COR-L47 (cell line): ENCODE results near the gene ZBTB7C.

Experiments used
- DNase-seq: peaks from one replicate; lab custom pipeline; 2025; lab: John Stamatoyannopoulos, UW

ZBTB7C gene

DNA sequence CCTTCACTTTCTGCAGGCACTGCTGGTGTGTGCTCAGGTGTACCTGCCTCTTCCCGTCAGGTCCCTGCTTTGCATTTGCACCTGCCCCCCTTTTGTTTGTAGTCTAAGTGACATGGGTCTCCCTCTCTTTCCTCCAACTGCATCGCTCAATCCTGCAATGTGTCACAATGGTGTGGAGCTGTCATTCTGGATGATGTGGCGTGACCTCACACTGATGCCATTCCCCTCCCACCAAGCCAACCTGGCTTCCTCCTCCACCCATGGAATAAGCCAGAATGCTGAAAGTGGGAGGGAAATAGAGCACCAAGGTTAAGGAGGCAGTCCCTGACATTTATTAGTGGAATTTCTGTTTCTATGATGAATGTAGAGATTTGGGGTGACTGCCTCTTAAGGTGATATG lies 156.7 kb downstream of the ZBTB7C start:
- DNase-seq: no peak

DNA sequence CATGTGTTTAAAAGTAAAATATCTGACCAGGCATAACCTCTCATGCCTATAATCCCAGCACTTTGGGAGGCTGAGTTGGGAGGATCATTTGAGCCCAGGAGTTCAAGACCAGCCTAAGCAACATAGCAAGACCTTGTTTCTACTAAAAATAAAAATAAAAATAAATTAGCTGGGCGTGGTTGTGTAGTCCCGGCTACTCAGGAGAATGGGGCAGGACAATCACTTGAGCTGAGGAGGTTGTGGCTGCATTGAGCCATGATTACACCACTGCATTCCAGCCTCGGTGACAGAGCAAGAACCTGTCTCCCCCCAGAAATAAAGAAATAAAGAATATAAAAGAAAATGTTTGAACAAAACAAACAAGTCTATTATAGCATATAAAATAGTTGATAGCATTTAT lies 158.3 kb downstream of the ZBTB7C start:
- DNase-seq: no peak

DNA sequence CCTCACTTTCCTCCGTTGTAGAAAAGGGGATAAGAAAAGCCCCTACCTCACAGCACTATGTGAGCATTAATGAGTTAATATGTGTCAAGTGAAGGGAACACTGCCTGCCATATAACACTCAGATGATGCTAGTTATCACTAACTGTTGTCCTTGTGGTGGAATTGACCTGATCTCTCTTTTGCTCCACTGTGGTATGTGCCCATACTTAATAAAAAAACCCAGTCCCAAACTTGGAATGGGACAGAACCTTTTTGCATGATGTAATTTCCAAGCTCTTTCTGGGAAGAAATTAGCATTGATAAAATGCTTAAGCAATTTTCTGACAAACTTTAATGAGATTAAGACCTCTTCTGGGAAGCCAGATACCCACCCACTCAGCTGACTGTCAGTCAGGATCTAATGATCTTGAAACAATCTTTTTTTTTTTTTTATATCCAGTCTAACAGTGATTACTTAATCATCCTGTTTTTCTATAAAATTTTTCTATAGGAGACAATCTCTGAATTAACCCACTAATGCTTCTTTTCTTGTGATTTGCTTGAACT lies 158.7 kb downstream of the ZBTB7C start:
- no peak for DNase-seq

DNA sequence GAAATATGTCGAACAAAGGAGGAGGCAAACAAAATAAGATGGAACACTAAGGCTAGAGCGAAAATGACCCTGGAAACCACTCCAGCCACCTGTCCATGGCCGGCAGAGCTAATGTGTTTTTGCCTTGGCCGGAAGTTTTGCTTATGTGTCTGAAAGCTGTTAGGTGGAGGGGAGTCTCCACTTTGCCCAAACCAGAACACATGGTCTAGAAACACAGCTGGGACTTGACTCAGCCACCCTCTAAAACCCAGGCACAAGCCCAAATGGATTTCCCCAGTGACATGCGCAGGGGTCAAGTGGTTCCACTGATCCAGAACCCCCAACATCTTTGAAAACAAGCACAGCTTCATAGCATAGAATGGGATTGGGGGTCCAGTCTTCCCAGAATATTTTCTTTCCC lies 159.3 kb downstream of the ZBTB7C start:
- no peak for DNase-seq

DNA sequence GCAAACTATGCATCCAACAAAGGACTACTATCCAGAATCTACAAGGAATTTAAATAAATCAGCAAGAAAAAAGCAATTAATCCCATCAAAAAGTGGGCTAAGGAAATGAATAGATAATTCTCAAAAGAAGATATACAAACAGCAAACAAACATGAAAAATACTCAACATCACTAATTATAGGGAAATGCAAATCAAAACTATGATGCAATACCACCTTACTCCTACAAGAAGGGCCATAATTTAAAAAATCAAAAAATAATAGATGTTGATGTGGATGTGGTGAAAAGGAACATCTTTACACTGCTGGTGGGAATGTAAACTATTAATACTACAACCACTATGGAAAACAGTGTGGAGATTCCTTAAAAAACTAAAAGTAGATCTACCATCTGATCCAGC lies 164.7 kb downstream of the ZBTB7C start:
- DNase-seq: no peak

DNA sequence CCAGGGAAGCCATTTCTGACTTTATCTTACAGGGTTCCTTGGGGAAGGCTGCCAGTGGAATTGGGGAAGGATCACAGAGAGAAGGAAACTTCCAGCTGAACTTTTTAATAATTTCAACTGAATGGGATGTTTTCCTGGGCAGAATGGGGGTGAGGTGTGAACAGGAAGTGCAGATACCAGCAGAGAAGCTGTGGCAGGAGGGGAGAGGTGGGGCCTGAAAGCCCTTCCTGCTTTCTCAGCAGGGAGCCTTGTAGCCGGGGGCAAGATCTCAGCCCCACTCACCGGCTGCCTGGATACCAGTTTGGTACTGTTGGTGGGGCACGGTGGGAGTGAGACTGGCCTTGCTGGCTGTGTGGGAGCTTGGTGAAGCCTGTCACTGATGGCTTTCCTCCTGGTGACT lies 170.5 kb downstream of the ZBTB7C start:
- DNase-seq: no peak

DNA sequence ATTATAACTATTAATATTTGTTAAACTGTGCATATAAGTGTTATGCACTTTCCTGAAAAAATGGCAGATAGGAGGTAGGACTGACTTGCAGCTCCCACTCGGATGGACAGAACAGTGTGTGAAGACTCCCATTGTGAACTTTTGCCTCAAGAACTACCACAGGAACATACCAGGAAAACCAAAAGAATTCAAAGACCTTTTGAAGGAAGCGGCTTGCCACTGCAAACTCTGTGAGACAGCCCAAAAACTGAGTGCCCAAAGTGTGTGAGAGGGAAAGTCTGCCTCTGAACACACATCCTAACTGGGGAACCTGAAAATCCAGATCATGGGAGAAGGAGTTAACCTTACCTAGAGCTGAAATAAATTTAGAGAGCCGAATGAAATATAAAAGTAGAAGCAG lies 171.0 kb downstream of the ZBTB7C start:
- no peak for DNase-seq

DNA sequence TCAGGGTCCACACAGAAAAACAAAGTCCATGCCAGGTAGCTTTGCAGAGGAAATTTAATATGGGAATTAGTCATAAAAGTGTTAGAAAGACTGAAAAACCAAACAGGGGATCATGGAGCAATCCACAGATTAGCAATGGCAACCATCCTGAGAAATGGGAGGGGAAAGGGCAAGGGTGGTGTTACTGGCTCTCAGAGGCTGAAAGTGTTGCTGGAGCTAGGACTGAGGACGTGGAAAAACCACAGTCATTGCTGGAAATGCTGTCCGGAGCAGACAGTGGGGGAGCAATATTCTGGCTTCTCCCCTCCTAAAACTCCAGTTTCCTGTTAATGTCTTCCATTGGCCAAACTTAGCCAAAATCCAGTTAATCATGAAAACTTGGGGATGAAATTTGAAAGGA lies 172.4 kb downstream of the ZBTB7C start:
- no peak for DNase-seq

DNA sequence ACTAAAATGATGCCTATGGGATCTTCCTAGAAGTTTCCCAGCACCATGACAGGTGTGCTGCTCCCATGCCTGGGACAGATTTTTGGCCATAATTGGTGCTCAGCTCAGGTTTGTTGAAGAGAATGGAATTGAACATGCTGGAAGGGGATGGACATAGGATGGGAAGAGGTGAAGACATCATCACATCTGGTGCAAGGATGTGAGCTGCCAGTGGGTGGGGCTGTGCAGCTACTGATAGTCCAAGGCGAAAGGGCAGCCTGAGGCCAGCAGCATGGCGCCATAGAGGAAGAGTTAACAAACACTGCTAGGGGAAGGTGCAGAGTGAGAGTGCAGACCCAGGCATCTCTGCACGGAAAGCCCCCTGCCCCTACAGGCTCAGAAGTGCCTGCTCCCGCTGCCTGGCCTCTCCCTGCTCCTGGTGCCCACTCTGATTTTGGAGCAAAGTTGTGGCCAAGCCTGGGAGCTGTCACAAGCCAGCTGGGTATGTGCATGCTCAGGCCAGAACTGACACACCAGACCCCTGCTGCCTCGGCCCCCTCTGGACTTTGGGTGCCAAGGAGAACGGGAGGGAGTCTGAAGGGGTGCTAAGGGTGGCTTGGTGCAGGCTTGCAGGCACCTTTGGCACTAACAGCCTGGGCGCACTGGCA lies 178.6 kb downstream of the ZBTB7C start:
- DNase-seq: peak; percentile 88

DNA sequence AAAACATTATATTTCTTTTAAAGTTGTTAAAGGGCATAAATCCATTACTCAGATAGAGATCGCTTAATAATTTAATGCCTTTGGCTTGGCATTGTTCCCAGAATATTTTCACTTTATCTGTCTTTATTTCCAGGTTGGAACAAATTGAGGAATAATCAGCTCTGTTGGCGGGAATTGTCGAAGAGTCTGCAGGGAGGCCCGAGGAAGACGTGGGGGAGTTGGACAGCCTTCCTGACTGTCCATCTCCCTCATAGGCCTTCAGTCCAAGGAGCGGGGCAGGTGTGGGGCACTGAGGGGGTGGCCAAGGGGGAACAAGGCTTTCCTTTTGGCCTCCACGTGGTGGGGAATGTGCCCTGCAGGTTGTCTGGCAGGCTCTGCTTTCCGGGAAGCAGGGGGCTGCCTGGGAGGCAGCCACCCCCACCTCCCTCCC lies 179.6 kb downstream of the ZBTB7C start:
- DNase-seq: peak; percentile 57

DNA sequence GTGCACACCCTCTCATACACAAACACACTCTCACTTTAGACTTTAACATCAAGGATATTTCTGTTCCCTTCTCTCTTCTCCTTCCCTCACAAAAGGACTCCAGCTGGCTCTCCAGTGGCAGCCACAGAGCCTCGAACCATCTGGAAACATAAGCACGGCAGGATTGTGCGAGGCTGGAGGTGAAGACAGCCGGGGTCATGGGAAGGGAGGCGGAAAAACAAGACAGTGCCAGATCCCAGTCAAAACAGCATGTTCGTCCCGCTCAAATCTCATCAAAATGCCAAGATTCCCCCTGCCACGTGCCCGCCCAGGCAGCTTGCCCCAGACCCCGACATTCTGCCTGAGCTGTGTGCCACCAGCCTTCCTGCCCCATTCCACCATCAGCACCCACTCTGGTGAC lies 180.3 kb downstream of the ZBTB7C start:
- DNase-seq: no peak

DNA sequence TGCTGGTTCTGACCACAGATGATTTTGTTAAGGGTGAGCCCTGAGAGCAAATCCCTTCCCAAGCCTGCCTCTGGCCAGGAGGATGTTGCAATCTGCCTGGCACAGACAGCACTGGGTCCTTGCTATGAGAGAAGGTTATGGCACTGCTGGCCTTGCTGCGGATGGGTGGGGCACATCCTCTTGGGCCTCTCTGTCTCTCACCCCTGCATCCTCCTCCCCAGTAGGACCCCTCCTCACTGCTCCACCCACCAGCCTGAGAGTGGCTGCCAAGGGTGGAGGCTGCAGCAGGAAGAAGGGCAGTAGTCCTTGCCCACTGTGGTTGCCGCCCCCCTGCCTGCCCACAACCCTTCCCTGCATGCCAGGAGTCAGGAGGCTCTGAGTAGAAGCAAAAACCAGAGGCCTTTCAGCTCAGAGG lies 180.9 kb downstream of the ZBTB7C start:
- DNase-seq: no peak

DNA sequence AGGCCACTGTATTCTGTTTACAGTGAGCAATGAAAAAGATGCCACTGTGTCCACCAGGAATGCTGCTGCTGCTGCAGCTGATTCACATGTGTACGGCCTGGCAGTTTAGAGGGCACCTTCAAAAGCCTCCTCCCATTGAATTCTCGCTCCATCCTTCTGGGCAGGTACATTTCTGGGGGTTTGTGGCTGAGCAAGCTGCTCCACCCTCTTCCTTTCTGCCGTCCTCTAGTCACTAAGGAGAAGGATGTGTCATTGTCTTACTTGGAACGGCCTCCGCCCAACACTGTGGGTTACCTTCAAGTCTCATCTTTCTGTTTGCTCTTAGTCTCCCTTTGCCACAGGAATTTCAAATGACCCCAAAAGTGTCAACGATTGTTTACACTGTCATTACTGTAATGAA lies 182.0 kb downstream of the ZBTB7C start:
- DNase-seq: no peak

DNA sequence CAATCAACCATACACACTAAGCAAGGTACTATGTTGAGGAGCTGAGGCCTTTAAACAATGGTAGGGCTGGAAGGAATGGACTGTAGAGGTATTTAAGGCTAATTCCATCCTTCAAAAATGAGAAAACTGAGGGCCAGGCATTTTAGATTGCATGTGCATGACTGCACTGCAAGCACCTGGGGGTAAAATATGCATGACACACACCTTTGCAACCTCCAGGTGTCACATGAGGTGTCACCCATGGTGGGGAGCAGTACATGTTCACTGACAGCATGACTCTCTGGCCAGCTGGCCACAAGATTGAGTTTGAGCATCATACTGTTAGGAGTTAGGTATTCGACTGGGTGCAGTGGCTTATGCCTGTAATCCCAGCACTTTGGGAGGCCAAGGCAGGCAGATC lies 182.8 kb downstream of the ZBTB7C start:
- DNase-seq: no peak

DNA sequence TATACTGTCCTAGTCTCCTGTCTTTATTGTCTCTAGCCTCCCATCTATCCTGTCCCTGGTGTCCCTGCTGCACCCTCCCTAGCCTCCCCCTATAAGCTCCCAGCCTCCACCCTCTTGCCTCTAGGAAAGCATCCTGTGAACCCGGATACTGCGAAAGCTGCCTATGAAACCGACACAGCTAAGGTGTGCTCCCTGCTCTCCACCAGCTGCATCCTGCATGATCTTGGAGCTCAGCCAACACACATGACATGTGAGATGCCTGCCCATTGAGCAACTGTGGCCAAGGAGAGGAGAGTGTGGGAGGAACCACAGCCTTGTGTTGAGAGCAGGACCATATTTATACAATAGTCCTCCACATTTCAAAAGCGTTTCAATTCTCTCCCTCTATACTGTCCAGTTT lies 187.1 kb downstream of the ZBTB7C start:
- peak; percentile 99 for DNase-seq

DNA sequence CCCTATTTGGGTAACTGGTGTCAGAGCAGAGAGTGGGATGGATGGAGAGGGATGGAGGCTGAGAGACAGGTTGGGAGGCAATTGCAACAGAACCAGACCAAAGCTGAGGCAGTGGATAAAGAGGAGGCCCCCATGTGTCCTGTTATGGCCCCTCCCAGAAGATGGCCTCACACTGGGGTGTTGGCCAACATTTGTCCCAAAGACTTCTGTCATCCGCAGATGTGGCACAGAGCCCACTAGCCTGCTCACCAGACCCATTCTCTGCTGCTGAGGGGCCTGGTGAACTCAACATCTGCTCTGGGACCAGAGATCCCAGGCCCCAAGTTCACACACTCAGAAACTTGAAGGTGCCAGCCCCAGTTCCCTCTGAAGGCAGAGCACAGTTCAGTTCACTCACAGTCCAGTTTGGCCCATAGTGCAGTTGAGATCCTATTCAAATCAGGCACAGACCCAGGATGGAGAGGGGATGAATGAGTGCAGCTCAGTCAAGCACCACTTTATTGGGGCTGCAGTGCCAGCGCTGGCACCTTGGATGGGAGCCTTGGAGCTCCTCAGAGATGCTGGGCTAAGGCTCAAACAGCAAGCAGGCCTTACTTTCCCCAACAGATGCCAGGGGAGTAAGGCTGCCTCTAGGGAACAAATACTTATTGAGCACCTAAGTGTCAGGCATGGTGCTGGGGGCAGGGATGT lies 189.2 kb downstream of the ZBTB7C start:
- no peak for DNase-seq

DNA sequence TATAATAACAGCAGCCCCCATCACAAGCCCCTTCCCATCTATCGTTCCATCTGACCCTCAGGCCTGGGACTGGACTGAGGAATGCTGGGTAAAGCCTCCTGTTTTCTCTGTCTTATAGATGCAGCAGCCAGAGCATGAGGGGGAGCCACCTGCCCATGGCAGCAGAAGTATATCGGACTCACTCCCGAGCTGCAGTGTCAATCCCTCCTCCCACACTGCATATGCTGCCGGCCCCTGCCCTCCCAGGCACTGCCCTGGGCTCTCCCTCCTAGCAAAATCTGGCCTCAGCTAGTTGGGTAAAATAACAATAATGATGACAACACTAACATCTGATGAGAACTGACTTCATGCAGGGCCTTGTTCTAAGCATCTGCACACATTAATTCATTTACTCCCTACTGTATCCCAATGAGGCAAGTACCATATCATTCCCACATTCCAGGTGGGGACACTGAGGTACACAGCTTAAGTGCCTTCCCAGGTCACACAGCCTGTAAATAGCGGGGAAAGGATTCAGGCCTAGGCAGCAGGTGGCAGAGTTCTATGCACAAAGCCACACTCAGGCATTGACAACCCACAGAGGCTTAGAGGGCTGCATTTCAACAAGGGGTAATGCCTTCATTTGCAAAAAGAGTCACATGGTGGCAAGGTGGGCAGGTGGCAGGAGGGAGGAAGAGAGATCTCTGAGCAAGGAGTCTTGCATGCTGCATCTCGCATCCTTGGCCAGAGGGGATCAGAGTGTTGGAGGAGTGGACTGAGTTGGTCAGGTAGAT lies 190.0 kb downstream of the ZBTB7C start:
- DNase-seq: no peak

DNA sequence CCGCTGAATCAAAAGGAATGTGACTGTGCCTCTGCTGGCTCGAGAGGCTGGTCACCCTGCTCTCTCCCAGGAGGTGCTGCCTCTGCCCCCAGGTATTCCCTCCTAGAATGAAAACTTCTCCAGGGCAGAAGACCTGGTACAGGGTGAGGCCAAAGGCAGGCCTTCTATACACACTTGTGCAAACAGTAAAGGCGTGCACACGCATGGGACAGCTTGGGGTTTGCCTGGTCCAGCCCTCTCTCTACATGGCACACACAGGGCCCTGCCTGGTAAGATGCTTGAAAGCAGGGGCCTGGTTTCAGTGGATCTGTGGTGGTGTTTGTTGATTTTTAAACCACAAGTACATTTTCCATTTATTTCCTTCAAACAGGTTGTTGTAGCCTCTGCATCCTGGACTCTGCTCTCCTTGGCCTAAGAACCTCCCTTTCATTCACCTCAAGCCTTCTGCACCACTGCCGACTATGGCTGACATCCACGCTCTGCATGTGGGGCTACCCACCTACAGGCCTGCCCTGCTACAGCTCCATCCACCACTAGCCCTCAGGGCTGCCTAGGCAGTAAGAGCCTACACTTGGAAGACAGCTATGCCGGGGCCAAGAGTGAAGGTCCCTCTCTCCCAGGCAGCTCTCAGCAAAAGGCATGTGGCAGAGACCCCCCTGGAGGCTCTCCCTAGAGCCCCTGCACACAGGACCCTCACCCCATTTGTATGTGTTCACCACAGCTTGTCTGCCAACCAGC lies 190.7 kb downstream of the ZBTB7C start:
- DNase-seq: no peak

DNA sequence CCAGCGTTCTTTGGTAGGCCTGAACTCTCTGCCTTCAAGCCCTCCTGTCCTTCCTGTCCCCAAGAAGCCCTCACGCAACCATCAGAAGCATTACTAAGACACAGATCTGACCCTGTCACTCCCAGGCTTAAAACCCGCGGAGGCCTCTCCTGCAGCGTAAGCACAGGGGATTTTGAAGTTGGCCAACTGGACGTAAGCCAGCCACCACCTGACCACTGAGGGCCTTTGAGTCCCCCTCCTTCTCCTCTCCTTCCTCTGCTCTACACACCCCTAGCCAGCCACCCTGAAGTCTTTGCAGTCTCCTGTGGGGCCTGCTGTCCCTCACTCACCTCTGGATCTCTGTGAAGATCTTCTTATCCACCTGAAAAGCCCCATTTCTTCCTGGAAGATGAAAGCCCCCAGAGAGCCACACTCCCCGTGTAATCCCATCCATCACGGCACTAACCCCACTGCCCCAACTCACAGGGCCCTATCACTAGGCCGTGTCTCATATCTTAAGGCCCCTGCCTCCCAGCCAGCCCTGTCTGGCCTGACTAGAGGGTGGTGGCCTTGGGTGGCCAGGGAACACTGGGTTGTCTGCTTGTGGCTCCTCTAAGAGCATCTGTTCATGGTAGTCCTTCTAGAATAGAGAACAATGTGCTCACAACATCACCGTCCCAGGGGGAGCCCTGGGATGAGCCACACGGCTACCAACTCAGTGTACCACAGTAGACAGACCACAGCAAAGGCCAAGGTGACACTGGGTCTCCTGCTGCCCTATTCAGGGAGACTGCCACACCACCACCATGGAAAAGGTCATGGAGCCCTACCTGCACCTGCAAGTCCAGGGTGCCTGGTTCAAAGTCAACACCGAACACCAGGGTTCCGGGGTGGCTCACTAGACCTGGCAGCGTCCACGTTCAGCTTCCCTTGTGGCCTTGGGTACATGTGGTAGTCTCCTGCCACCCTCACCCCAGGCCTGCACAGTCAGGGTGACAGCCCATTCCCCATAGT lies 191.6 kb downstream of the ZBTB7C start:
- no peak for DNase-seq

DNA sequence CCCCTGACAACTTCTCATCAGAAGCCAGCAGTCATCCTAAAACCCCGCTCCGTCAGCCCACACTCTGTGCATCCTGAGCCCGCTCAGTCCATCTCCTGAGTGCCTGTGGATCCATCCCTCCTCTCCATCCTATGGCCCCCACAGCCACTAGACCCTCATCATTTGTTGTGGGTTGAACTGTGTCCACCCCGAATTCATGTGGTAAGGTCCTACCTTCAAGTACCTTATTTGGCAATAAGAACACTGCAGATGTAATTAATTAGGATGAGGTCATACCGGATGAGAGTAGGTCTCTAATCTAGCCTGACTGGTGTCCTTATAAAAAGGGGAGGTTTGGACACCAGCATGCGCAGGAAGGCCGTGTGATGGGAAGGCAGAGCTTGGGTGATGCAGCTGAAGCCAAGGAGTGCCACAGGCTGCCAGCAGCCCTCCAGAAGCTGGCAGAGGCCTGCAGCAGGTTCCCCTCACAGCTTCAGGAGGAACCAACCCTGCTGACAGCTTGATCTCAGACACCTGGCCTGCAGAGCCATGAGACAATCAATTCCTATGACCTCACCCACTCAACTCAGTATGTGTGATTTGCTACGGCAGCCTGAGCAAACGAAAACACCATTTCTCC lies 192.4 kb downstream of the ZBTB7C start:
- peak; percentile 58 for DNase-seq
